Activated B cell treated with CpG ODN at 0.5 μM for 24 hours (primary cell): ENCODE results near the gene STIMATE. TPM values are rescaled to one million over a fixed set of nuclear protein-coding genes. Genes with fewer than 3 reads are reported as not detected.

Experiments used
- ATAC-seq: fragments of 200-7000 bp; cut with Tn5 transposase; one replicate; pipeline ENCODE4 v1.10.0; 2021; ENCODE audit warnings: low read depth, mild to moderate bottlenecking, moderate library complexity
- CTCF ChIA-PET: fragments of 350-600 bp; sonication (Branson Sonifier 250); formaldehyde crosslinking; loops from one replicate; lab custom pipeline; 2021; ENCODE audit warnings: antibody characterized with exemption; lab: Charles Lee
- POLR2A ChIA-PET: fragments of 350-600 bp; sonication (Branson Sonifier 250); formaldehyde crosslinking; loops from one replicate; lab custom pipeline; 2021; ENCODE audit warnings: antibody characterized with exemption; lab: Charles Lee
- DNase-seq: peaks from one replicate; pipeline ENCODE4 v3.0.0; 2022
- H3K27ac Mint-ChIP-seq: one replicate; pipeline ENCODE4 v1.8.0; 2020; ENCODE audit warnings: mixed read lengths
- H3K27me3 Mint-ChIP-seq: one replicate; pipeline ENCODE4 v1.8.0; 2021; ENCODE audit warnings: mixed read lengths
- H3K36me3 Mint-ChIP-seq: one replicate; pipeline ENCODE4 v1.8.0; 2021; ENCODE audit warnings: low read depth, mixed read lengths
- H3K4me1 Mint-ChIP-seq: one replicate; pipeline ENCODE4 v1.8.0; 2021; ENCODE audit warnings: mixed read lengths
- H3K4me3 Mint-ChIP-seq: one replicate; pipeline ENCODE4 v1.8.0; 2020; ENCODE audit warnings: mild to moderate bottlenecking, mixed read lengths
- H3K9me3 Mint-ChIP-seq: one replicate; pipeline ENCODE4 v1.8.0; 2020; ENCODE audit warnings: mixed read lengths
- intact Hi-C: fragments of 100-400 bp; cut with micrococcal nuclease; formaldehyde crosslinking; loops from one replicate; pipeline ENCODE4 v1.15.1; 2024
- total RNA-seq: library from RNA; stranded (reverse); gene quantifications from 2 replicates; pipeline ENCODE4 v1.2.3, GENCODE V29; 2022
- TF ChIP-seq, protein P1 (sequence below): fragments of 200-600 bp; IDR thresholded peaks from one replicate; pipeline ENCODE4 v1.8.0; 2022; ENCODE audit warnings: antibody characterized with exemption, mild to moderate bottlenecking

STIMATE gene
- total RNA-seq, 1 donor from 2014 or later, result 25.8 TPM

GRCh38 chr3:52845157-52845556, 52.2 kb downstream of the STIMATE start:
- Mint-ChIP-seq H3K9me3 (no peaks in the 10 kb centered on the region), H3K4me1 (no peaks in the 10 kb centered on the region), H3K27ac (no peak overlapping the region), H3K4me3 (no peak overlapping the region), H3K36me3 (peaks cover 68% of the 10 kb centered on the region), H3K27me3 (no peaks in the 10 kb centered on the region)
- intact Hi-C loops, result loop anchor here (1.0 to 5.0 kb wide), 2 partner anchors 142 to 227 kb away; no protein-coding TSS in a partner anchor
- TF ChIP-seq, protein P1, sequence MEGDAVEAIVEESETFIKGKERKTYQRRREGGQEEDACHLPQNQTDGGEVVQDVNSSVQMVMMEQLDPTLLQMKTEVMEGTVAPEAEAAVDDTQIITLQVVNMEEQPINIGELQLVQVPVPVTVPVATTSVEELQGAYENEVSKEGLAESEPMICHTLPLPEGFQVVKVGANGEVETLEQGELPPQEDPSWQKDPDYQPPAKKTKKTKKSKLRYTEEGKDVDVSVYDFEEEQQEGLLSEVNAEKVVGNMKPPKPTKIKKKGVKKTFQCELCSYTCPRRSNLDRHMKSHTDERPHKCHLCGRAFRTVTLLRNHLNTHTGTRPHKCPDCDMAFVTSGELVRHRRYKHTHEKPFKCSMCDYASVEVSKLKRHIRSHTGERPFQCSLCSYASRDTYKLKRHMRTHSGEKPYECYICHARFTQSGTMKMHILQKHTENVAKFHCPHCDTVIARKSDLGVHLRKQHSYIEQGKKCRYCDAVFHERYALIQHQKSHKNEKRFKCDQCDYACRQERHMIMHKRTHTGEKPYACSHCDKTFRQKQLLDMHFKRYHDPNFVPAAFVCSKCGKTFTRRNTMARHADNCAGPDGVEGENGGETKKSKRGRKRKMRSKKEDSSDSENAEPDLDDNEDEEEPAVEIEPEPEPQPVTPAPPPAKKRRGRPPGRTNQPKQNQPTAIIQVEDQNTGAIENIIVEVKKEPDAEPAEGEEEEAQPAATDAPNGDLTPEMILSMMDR, result no peak
- CTCF ChIA-PET, result interaction anchor here (0.7 to 1.2 kb wide), 7 partner anchors 9 to 229 kb away, joined by 3 to 5 read pairs (median 3); no protein-coding TSS in a partner anchor
- ATAC-seq (no peak), DNase-seq (no peak)
- POLR2A ChIA-PET, result interaction anchor here (0.6 kb wide), 1 partner anchor 22 kb away, joined by 3 read pairs; no protein-coding TSS in a partner anchor

GRCh38 chr3:52844290-52844975, 52.9 kb downstream of the STIMATE start:
- TF ChIP-seq, protein P1, result no peak
- no peak for ATAC-seq
- Mint-ChIP-seq H3K9me3 (no peaks in the 10 kb centered on the region), H3K36me3 (peaks cover 66% of the 10 kb centered on the region), H3K27me3 (no peaks in the 10 kb centered on the region), H3K4me1 (no peaks in the 10 kb centered on the region), H3K27ac (no peak overlapping the region), H3K4me3 (no peak overlapping the region)
- POLR2A ChIA-PET, result no interaction called here
- CTCF ChIA-PET, result interaction anchor here (1.0 to 1.2 kb wide), 2 partner anchors 227 to 228 kb away, joined by 3 to 5 read pairs; no protein-coding TSS in a partner anchor
- no peak for DNase-seq
- intact Hi-C loops, result no loop called here

GRCh38 chr3:52843881-52844280, 53.5 kb downstream of the STIMATE start:
- POLR2A ChIA-PET, result no interaction called here
- peaks cover 60% of the 10 kb centered on the region for H3K36me3 Mint-ChIP-seq
- intact Hi-C loops, result no loop called here

GRCh38 chr3:52843108-52843865, 54.1 kb downstream of the STIMATE start:
- Mint-ChIP-seq H3K36me3 (peaks cover 57% of the 10 kb centered on the region), H3K4me3 (no peak overlapping the region), H3K27ac (no peak overlapping the region), H3K4me1 (no peaks in the 10 kb centered on the region), H3K9me3 (no peaks in the 10 kb centered on the region), H3K27me3 (no peaks in the 10 kb centered on the region)
- no peak for DNase-seq
- no peak for ATAC-seq
- intact Hi-C loops, result no loop called here
- ChIA-PET POLR2A (no interaction called here), CTCF (interaction anchor here (1.0 kb wide), 1 partner anchor 230 kb away, joined by 3 read pairs; no protein-coding TSS in a partner anchor)
- TF ChIP-seq, protein P1, result no peak

More at GRCh38 chr3:52843881-52844280, 53.5 kb downstream of the STIMATE start:
- Mint-ChIP-seq H3K4me1 (no peaks in the 10 kb centered on the region), H3K9me3 (no peaks in the 10 kb centered on the region), H3K27ac (no peak overlapping the region), H3K27me3 (no peaks in the 10 kb centered on the region), H3K4me3 (no peak overlapping the region)
- TF ChIP-seq, protein P1, result no peak
- CTCF ChIA-PET, result interaction anchor here (1.0 kb wide), 1 partner anchor 229 kb away, joined by 3 read pairs; no protein-coding TSS in a partner anchor
- no peak for ATAC-seq
- DNase-seq, result no peak

DNA sequence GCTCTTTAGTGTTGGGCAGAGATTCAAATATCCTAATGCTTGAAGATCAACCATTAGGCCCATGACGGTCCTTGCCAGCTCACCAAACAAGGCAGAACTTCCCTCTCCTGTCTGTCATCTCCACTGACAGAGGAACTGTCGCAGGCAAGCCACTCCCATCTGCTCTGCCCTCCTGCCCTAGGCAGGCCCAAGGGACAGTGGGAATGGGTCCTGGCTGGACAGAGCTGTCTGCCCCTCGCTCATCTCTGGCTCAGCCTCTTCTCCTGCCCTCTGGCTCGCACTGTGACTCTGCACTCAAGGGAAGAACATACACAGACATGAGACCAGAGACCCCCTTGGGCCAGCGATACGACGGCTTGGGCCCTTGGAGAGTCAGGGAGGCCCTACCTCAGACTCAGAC, 54.9 kb downstream of the STIMATE start:
- no peak overlapping the region for H3K27ac Mint-ChIP-seq
- ChIA-PET POLR2A (no interaction called here), CTCF (no interaction called here)
- DNase-seq, result no peak
- TF ChIP-seq, protein P1, result no peak
- no peaks in the 10 kb centered on the region for H3K9me3 Mint-ChIP-seq
- intact Hi-C loops, result no loop called here
- H3K27me3 Mint-ChIP-seq, result no peaks in the 10 kb centered on the region
- peaks cover 54% of the 10 kb centered on the region for H3K36me3 Mint-ChIP-seq
- no peak for ATAC-seq
- H3K4me1 Mint-ChIP-seq, result no peaks in the 10 kb centered on the region
- H3K4me3 Mint-ChIP-seq, result no peak overlapping the region
